Brain microvascular endothelial cell (primary cell): ENCODE measurements around the gene ABCA2.
A peak's percentile ranks its signal among the peaks of the same experiment; 100 is the strongest.

Source experiments
- DNase-seq: peaks from one replicate; pipeline ENCODE4 v3.0.0-alpha.2; 2020
- H3K27ac ChIP-seq: fragments of 250-450 bp; sonication (Bioruptor Pico); 2 replicates; pipeline ENCODE4 v1.5.1; 2020; ENCODE audit warnings: mild to moderate bottlenecking, moderate library complexity
- H3K27me3 ChIP-seq: fragments of 250-450 bp; sonication (Bioruptor Pico); replicated peaks from 2 replicates; pipeline ENCODE4 v1.5.1; 2020; ENCODE audit warnings: mild to moderate bottlenecking
- H3K36me3 ChIP-seq: fragments of 250-450 bp; sonication (Bioruptor Pico); replicated peaks from 2 replicates; pipeline ENCODE4 v1.5.1; 2020; ENCODE audit warnings: mild to moderate bottlenecking
- H3K4me3 ChIP-seq: 2 replicates; pipeline ENCODE4 v1.5.1; 2011; ENCODE audit warnings: low read depth, mild to moderate bottlenecking, control low read depth, low read length, moderate library complexity
- in situ Hi-C: cut with HindIII; loops from 2 replicates; pipeline ENCODE4 v1.10.0; 2017; ENCODE audit warnings: low sequenced_read_pairs, low pct_ligation_motif_present
- TF ChIP-seq, protein P1 (sequence below): IDR thresholded peaks from 2 replicates; pipeline ENCODE4 v1.5.1; 2011; ENCODE audit warnings: low read depth, mild to moderate bottlenecking, moderate library complexity, low read length, control low read depth, inconsistent platforms; ENCODE audit errors: missing control alignments

Gene ABCA2

DNA sequence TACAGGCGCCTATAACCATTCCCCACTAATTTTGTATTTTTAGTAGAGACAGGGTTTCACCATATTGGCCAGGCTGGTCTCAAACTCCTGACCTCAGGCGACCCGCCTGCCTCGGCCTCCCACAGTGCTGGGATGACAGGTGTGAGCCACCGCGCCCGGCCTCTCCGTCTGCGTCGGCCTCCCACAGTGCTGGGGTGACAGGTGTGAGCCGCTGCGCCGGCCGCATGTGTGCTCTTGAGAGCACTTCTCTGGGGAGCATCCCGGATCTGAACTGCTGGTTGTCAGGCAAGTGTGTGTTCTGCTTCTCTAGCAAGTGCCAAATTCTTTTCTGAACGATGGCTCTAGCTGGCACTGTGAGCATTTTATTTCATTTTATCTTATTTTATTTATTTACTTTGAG lies 29.5 kb upstream of the ABCA2 start:
- in situ Hi-C loops: no loop called here
- TF ChIP-seq, protein P1, sequence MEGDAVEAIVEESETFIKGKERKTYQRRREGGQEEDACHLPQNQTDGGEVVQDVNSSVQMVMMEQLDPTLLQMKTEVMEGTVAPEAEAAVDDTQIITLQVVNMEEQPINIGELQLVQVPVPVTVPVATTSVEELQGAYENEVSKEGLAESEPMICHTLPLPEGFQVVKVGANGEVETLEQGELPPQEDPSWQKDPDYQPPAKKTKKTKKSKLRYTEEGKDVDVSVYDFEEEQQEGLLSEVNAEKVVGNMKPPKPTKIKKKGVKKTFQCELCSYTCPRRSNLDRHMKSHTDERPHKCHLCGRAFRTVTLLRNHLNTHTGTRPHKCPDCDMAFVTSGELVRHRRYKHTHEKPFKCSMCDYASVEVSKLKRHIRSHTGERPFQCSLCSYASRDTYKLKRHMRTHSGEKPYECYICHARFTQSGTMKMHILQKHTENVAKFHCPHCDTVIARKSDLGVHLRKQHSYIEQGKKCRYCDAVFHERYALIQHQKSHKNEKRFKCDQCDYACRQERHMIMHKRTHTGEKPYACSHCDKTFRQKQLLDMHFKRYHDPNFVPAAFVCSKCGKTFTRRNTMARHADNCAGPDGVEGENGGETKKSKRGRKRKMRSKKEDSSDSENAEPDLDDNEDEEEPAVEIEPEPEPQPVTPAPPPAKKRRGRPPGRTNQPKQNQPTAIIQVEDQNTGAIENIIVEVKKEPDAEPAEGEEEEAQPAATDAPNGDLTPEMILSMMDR: no peak
- Histone ChIP-seq H3K27ac (no peak overlapping the region), H3K36me3 (no peaks in the 10 kb centered on the region), H3K4me3 (no peak overlapping the region), H3K27me3 (peaks cover 23% of the 10 kb centered on the region)
- no peak for DNase-seq

- no peak overlapping the region for H3K27ac ChIP-seq
- H3K4me3 ChIP-seq: no peak overlapping the region
- in situ Hi-C loops: no loop called here
- DNase-seq: no peak
- TF ChIP-seq, protein P1: no peak
- H3K36me3 ChIP-seq: no peaks in the 10 kb centered on the region
- peaks cover 27% of the 10 kb centered on the region for H3K27me3 ChIP-seq
Measured at GRCh38 chr9:137056739-137057415, 28.8 kb upstream of the ABCA2 start.

GRCh38 chr9:137055385-137056364 lies 27.6 kb upstream of the ABCA2 start:
- in situ Hi-C loops: no loop called here
- DNase-seq: no peak
- H3K27me3 ChIP-seq: peaks cover 30% of the 10 kb centered on the region
- no peaks in the 10 kb centered on the region for H3K36me3 ChIP-seq
- TF ChIP-seq, protein P1: peak; percentile 6
- H3K4me3 ChIP-seq: no peak overlapping the region
- H3K27ac ChIP-seq: no peak overlapping the region

DNA sequence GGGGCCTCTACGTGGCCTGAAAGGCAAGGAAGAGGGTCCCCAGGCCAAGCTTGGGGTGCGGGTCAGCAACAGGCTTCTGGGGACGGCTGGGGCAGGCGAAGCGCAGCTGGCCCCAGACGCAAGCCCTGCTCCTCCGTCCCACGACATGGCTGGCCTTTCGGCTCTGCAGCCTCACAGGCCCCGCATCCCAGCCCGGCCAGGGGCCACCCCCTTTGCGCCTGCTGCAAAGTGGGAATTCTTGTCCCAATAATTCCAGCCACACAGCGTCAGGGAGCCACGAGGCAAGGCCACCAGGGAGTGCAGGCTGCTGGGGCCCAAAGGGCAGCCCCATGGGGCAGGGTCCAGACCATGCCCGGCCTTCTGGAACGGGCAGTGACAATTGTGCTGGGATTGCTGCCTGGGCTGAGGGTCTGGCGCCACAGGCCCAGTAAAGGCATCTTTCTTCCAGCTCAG lies 26.9 kb upstream of the ABCA2 start:
- TF ChIP-seq, protein P1: no peak
- peaks cover 30% of the 10 kb centered on the region for H3K27me3 ChIP-seq
- H3K27ac ChIP-seq: no peak overlapping the region
- no peak for DNase-seq
- H3K4me3 ChIP-seq: no peak overlapping the region
- no peaks in the 10 kb centered on the region for H3K36me3 ChIP-seq
- in situ Hi-C loops: no loop called here

GRCh38 chr9:137053944-137054931 lies 26.2 kb upstream of the ABCA2 start, which contains the start of gene ENTPD2:
Gene ENTPD2 (minus strand): TSS chr9:137054061. CDS start chr9:137053997, 64 bp downstream.
- DNase-seq: no peak
- H3K27ac ChIP-seq: no peak within 1 kb of the TSS
- in situ Hi-C loops: no loop called here
- peaks cover 36% of the 10 kb centered on the region for H3K27me3 ChIP-seq
- no peak within 1 kb of the TSS for H3K4me3 ChIP-seq
- TF ChIP-seq, protein P1: no peak
- no peaks in the 10 kb centered on the region for H3K36me3 ChIP-seq
